Liver (tissue), 3 donors: ENCODE data around the gene PCMT1.
"Not testable (repeated sequence)": the region's sequence is repeated elsewhere in the genome, so short reads cannot be mapped to it uniquely, and the experiment has no call there.

ENCODE experiments used
- CTCF ChIP-seq: fragments of 150-350 bp; IDR thresholded peaks from 2 replicates; pipeline ENCODE4 v1.5.1; 2017; ENCODE audit warnings: improper control_type of control experiment, low read depth, low read length; ENCODE audit not compliant: missing input control
- HNF4A ChIP-seq, 2 donors: conservative IDR thresholded peaks; 2 replicates each; pipeline ENCODE4 v1.6.1; 2016; ENCODE audit warnings: antibody characterized with exemption in 2 of 2, mild to moderate bottlenecking in 2 of 2
- MAX ChIP-seq: IDR thresholded peaks from 2 replicates; pipeline ENCODE4 v1.6.1; 2016; ENCODE audit warnings: antibody characterized with exemption
- REST ChIP-seq: IDR thresholded peaks from 2 replicates; pipeline ENCODE4 v1.6.1; 2016; ENCODE audit warnings: antibody characterized with exemption, mild to moderate bottlenecking
- TAF1 ChIP-seq: conservative IDR thresholded peaks from 2 replicates; pipeline ENCODE4 v1.6.1; 2016; ENCODE audit warnings: antibody characterized with exemption, mild to moderate bottlenecking
- YY1 ChIP-seq: IDR thresholded peaks from 2 replicates; pipeline ENCODE4 v1.6.1; 2016; ENCODE audit warnings: antibody characterized with exemption, mild to moderate bottlenecking
- donor health status: healthy.
- donor health status: healthy.

GRCh38 chr6:149751920-149752319 is 2.4 kb downstream of the PCMT1 start:
- not testable (repeated sequence) for TF ChIP-seq CTCF; TAF1; REST; YY1; MAX; HNF4A (conservative IDR thresholded peaks at IDR 0.05)
